Measurements from ENCODE around the gene TOM1L1.

Gene TOM1L1

GRCh38 chr17:54899721-54900456 is 763 bp upstream of the TOM1L1 start:
- DNase-seq: no peak

GRCh38 chr17:54901230-54901822 is 674 bp downstream of the TOM1L1 start:
- DNase-seq: no peak

DNA sequence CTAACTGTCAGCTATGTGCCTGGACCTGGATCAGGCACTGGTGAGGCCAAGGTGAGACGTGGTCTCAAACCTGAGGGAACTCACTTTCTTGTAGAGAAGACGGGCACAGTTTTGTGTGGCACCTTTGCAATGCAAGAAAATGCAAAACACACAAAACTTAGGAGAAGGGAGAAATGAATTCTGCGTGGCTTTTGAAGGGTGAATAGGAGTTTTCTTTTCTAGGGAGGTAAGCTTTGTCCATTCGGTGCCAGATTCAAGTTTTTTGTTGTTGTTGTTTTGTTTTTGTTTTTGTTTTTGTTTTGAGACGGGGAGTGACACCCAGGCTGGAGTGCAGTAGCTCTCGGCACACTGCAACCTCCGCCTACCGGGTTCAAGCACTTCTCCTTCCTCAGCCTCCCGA is 1.4 kb downstream of the TOM1L1 start:
- no peak for DNase-seq

- DNase-seq: no peak
Measured at GRCh38 chr17:54902611-54903010, 2.0 kb downstream of the TOM1L1 start.

- no peak for DNase-seq
Measured at GRCh38 chr17:54903375-54903774, 2.7 kb downstream of the TOM1L1 start.

GRCh38 chr17:54906683-54907082 is 6.0 kb downstream of the TOM1L1 start:
- no peak for DNase-seq

DNA sequence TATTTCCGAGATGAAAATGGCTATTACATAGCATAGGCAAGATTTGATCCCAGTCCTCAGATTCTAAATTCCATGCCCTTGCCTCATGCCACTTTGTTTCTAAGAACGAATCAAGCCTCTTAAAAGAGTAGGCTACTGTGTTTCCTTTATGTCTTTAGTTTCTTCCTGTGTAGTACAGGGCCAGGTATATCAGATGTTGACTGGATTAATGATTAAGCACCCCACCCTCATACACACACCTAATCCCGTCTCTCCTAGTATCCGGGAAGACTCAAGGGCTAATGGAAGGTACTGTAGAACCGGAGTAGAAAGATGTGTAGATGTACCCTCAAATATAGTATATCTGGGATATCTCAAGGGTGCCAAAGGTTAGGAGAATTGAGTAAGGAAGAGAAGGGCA is 6.7 kb downstream of the TOM1L1 start:
- no peak for DNase-seq

DNA sequence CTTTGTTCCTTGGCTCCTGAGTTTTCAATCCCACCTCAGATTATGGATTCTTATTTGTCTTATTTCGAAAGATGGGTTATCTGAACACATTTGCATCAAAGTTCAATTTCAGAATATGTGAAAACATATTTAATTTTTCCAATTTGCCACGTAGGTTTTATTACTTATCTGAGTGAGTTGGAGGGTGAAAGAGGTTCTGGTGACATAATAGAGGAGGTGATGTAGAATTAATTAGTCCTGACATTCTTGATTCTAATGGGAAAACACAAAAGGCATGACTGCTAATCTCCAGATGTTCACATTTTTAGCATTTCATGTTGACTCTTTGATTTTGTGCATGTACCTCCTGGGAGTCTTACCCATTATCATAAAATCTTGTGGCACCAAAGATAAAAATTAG is 9.1 kb downstream of the TOM1L1 start:
- DNase-seq: no peak

GRCh38 chr17:54916721-54917120 is 16.1 kb downstream of the TOM1L1 start:
- DNase-seq: no peak

GRCh38 chr17:54919425-54919824 is 18.8 kb downstream of the TOM1L1 start:
- DNase-seq: no peak

GRCh38 chr17:54920819-54921218 is 20.2 kb downstream of the TOM1L1 start:
- no peak for DNase-seq

DNA sequence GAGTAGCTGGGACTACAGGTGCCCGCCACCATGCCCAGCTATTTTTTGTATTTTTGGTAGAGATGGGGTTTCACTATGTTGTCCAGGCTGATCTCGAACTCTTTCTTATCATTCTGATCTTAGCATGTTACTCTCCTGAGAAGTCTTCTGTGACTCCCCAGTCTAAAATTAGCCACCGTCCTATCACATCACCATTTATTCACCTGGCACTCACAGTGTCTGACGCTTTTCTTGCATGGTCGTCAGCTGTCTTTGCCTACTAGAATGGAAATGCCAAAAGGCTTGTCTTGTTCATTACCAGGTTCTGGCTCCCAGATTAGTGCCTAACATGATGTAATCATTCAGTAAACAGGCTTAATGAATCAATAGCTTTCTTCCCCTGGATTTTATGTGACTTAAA is 23.8 kb downstream of the TOM1L1 start:
- DNase-seq: no peak

GRCh38 chr17:54927525-54927924 is 26.9 kb downstream of the TOM1L1 start:
- no peak for DNase-seq

GRCh38 chr17:54932711-54933110 is 32.1 kb downstream of the TOM1L1 start:
- DNase-seq: no peak

- DNase-seq: no peak
Measured at GRCh38 chr17:54933921-54934320, 33.3 kb downstream of the TOM1L1 start.

- DNase-seq: no peak
Measured at GRCh38 chr17:54935471-54935870, 34.8 kb downstream of the TOM1L1 start.

DNA sequence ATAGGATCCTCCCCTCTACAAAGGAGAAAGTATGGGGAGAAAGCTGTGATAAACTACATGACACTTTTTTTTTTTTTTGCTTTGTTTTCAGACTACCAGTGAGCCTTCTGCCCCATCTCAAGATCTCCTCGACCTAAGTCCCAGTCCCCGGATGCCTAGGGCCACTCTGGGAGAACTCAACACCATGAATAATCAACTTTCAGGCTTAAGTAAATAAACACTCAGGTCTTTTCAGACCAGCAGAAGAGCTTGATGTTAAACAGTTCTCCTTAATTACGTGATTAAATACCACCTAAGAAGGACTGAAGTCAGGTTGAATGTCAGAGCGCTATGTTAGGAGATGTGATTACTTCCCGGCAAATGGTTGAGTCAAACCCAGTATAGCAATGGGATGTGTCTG is 36.4 kb downstream of the TOM1L1 start:
- no peak for DNase-seq

GRCh38 chr17:54937426-54937825 is 36.8 kb downstream of the TOM1L1 start:
- DNase-seq: no peak

DNA sequence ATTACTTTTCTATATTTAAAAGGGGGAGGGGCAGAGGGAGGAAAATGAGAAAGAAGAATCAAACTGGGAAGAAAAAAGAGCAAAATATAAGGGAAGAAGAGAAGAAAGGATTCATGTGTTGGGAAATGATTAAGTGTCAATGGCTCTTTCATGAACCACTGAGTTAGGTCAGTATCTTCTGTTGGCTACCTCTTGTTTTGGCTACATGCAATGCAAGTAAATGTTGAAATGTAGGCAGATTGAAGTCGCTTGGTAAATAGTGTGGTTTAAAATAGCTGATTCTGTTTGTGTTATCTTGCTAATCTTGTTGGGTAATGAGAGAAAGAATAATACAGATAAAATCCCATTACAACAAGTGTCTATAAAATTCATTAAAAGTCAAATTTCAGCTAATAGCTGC is 40.6 kb downstream of the TOM1L1 start:
- no peak for DNase-seq

GRCh38 chr17:54944796-54945195 is 44.1 kb downstream of the TOM1L1 start:
- DNase-seq: no peak

GRCh38 chr17:54945231-54945630 is 44.6 kb downstream of the TOM1L1 start:
- DNase-seq: no peak

GRCh38 chr17:54945671-54946070 is 45.0 kb downstream of the TOM1L1 start:
- DNase-seq: no peak

GRCh38 chr17:54947396-54947795 is 46.7 kb downstream of the TOM1L1 start:
- DNase-seq: peak; percentile 21 to 52

DNA sequence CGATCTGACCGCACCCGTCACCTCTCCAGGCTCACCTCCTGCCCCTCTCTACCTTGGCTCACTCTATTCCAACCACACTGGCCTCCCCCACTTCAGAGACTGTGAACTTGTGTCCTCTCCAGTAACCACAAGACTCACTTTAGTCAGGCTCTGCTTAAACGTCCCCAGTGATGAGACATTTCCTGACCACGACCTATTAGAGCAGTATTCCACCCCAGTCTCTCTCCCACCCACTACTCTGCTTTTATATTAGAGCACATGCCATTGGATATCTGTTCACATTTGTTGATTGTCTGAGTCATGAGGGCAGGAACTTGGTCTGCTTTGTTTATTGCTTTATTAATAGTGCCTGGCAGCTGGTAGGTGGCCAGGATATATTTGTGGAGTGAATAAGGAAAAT is 47.7 kb downstream of the TOM1L1 start:
- peak; percentile 80 to 86 for DNase-seq

DNA sequence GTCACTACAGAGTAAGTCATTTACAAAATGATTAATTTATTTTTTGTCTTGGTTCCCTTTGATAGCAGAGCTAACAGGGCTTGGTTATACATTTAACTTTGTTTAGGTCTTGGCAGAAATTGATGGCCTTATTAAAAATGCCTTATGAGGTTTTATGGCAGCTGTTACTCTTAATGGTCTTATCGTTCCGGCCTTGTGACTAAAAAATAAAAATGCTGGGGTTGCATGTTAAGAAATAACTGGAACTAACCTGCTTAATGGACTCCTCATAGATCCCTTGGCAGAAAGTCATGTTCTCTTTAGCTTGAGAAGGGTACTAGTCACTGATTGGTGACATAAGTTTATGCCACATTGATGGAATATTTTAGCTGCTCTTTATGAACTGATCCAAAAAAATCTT is 49.5 kb downstream of the TOM1L1 start:
- DNase-seq: no peak

All from Kasumi-1 (cell line).